HG02943 (cell line): Measurements from ENCODE around the gene FOXG1.

ENCODE experiments used
- ATAC-seq: cut with Tn5 transposase; IDR thresholded peaks from one replicate; pipeline ENCODE4 v1.9.1; 2021; ENCODE audit warnings: mild to moderate bottlenecking, low read depth, moderate library complexity; ENCODE audit not compliant: unreplicated experiment

The FOXG1 gene

GRCh38 chr14:28774764-28775735 lies 8.5 kb downstream of the FOXG1 start:
- no peak for ATAC-seq

- no peak for ATAC-seq
These were observed 10.1 kb downstream of the FOXG1 start for GRCh38 chr14:28776482-28777266.

- no peak for ATAC-seq
These were observed 11.0 kb downstream of the FOXG1 start for GRCh38 chr14:28777471-28778137.

- no peak for ATAC-seq
These were observed 11.8 kb downstream of the FOXG1 start for GRCh38 chr14:28778138-28779117.

- ATAC-seq, result no peak
These were observed 12.9 kb downstream of the FOXG1 start for GRCh38 chr14:28779456-28779855.

- ATAC-seq, result no peak
These were observed 14.5 kb downstream of the FOXG1 start for GRCh38 chr14:28780843-28781820.

GRCh38 chr14:28782301-28782700 lies 15.7 kb downstream of the FOXG1 start:
- no peak for ATAC-seq

- ATAC-seq, result no peak
These were observed 17.1 kb downstream of the FOXG1 start for GRCh38 chr14:28783664-28784063.

- no peak for ATAC-seq
These were observed 17.8 kb downstream of the FOXG1 start for GRCh38 chr14:28784096-28785048.

GRCh38 chr14:28785096-28785952 lies 18.7 kb downstream of the FOXG1 start:
- ATAC-seq, result no peak

- ATAC-seq, result no peak
These were observed 40.9 kb downstream of the FOXG1 start for GRCh38 chr14:28807518-28807917.

- ATAC-seq, result no peak
These were observed 47.2 kb downstream of the FOXG1 start for GRCh38 chr14:28813810-28814209.
